ENCODE results near the gene ACTMAP.

The ACTMAP gene

GRCh38 chr19:40692212-40692551 is 58.1 kb downstream of the ACTMAP start:
- no peak for DNase-seq

- DNase-seq, result peak; percentile 62
Measured at GRCh38 chr19:40691421-40692211, 58.7 kb downstream of the ACTMAP start.
